DOHH2 (cell line): ENCODE measurements around the gene PGD.

ENCODE experiments used
- H3F3A ChIP-seq: fragments of 200-600 bp; sonication (generic), shearing (Covaris generic); 2 replicates; pipeline ENCODE4 v1.6.0; 2016; ENCODE audit warnings: antibody characterized with exemption, mild to moderate bottlenecking; ENCODE audit not compliant: control insufficient read depth, insufficient read depth
- H3K27ac ChIP-seq: fragments of 200-600 bp; sonication (generic); 2 replicates; pipeline ENCODE4 v1.5.1; 2014; ENCODE audit warnings: low read depth, mild to moderate bottlenecking, low read length, moderate library complexity
- H3K27me3 ChIP-seq: fragments of 200-600 bp; sonication (generic); 2 replicates; pipeline ENCODE4 v1.6.1; 2014; ENCODE audit warnings: mild to moderate bottlenecking, low read length, mixed read lengths; ENCODE audit not compliant: control insufficient read depth
- H3K36me3 ChIP-seq: fragments of 200-600 bp; sonication (generic); 2 replicates; pipeline ENCODE4 v1.6.1; 2014; ENCODE audit warnings: mild to moderate bottlenecking, low read length, moderate library complexity, mixed read lengths; ENCODE audit not compliant: control insufficient read depth
- H3K4me1 ChIP-seq: fragments of 200-600 bp; sonication (generic); 2 replicates; pipeline ENCODE4 v1.6.1; 2014; ENCODE audit warnings: mild to moderate bottlenecking, low read length, mixed read lengths; ENCODE audit not compliant: control insufficient read depth
- H3K4me2 ChIP-seq: fragments of 200-600 bp; sonication (generic); 2 replicates; pipeline ENCODE4 v1.6.0; 2014; ENCODE audit warnings: mild to moderate bottlenecking, low read length, moderate library complexity
- H3K4me3 ChIP-seq: fragments of 200-600 bp; sonication (generic); 2 replicates; pipeline ENCODE4 v1.5.1; 2014; ENCODE audit warnings: mild to moderate bottlenecking, low read length, mixed read lengths
- H3K79me2 ChIP-seq: fragments of 200-600 bp; sonication (generic); 2 replicates; pipeline ENCODE4 v1.6.1; 2014; ENCODE audit warnings: mild to moderate bottlenecking, low read length, mixed read lengths; ENCODE audit not compliant: control insufficient read depth
- H3K9me2 ChIP-seq: fragments of 200-600 bp; sonication (generic); replicated peaks from 2 replicates; pipeline ENCODE4 v1.6.1; 2014; ENCODE audit warnings: mild to moderate bottlenecking, low read length, mixed read lengths; ENCODE audit not compliant: control insufficient read depth
- H3K9me3 ChIP-seq: fragments of 200-600 bp; sonication (generic); 2 replicates; pipeline ENCODE4 v1.6.1; 2014; ENCODE audit warnings: antibody characterized with exemption, low read length, mixed read lengths; ENCODE audit not compliant: control insufficient read depth, insufficient read depth
- H4K20me1 ChIP-seq: fragments of 200-600 bp; sonication (generic); 2 replicates; pipeline ENCODE4 v1.6.0; 2014; ENCODE audit warnings: low read depth, mild to moderate bottlenecking, antibody characterized with exemption, low read length, moderate library complexity; ENCODE audit not compliant: control insufficient read depth, insufficient read depth
- CTCF ChIP-seq: fragments of 200-600 bp; sonication (generic); IDR thresholded peaks from one replicate; pipeline ENCODE4 v1.5.1; 2014; ENCODE audit warnings: antibody characterized with exemption, mild to moderate bottlenecking, low read depth, low read length; ENCODE audit not compliant: poor library complexity, severe bottlenecking
- EZH2phosphoT487 ChIP-seq: fragments of 200-600 bp; sonication (generic); IDR thresholded peaks from 2 replicates; pipeline ENCODE4 v1.6.1; 2017; ENCODE audit warnings: borderline replicate concordance, mild to moderate bottlenecking, antibody characterized with exemption, low read length, moderate library complexity, mixed read lengths

PGD gene

GRCh38 chr1:10384219-10384618 is 14.6 kb upstream of the PGD start:
- no peaks in the 10 kb centered on the region for H3K27me3 ChIP-seq
- peaks cover 13% of the 10 kb centered on the region for H3K4me1 ChIP-seq
- no peak overlapping the region for H3K27ac ChIP-seq
- H3K9me3 ChIP-seq = no peaks in the 10 kb centered on the region
- no peak overlapping the region for H3K4me3 ChIP-seq
- no peak for TF ChIP-seq EZH2phosphoT487
- TF ChIP-seq CTCF = no peak
- H3F3A ChIP-seq = no peaks in the 10 kb centered on the region
- H4K20me1 ChIP-seq = no peaks in the 10 kb centered on the region
- no peaks in the 10 kb centered on the region for H3K36me3 ChIP-seq
- no peak overlapping the region for H3K4me2 ChIP-seq
- no peaks in the 10 kb centered on the region for H3K9me2 ChIP-seq
- H3K79me2 ChIP-seq = no peaks in the 10 kb centered on the region

GRCh38 chr1:10386761-10387676 is 11.8 kb upstream of the PGD start:
- TF ChIP-seq EZH2phosphoT487 (no peak), CTCF (no peak)
- H3K4me3 ChIP-seq = no peak overlapping the region
- no peak overlapping the region for H3K4me2 ChIP-seq

GRCh38 chr1:10387677-10388386 is 11.0 kb upstream of the PGD start:
- H3K4me3 ChIP-seq = no peak overlapping the region
- H3K4me2 ChIP-seq = peak overlapping the region; percentile 15; the same call in 1 of the 2 replicates
- no peak overlapping the region for H3K27ac ChIP-seq

More at GRCh38 chr1:10386761-10387676, 11.8 kb upstream of the PGD start:
- H3K36me3 ChIP-seq = no peaks in the 10 kb centered on the region
- H4K20me1 ChIP-seq = no peaks in the 10 kb centered on the region
- no peaks in the 10 kb centered on the region for H3K9me3 ChIP-seq
- no peaks in the 10 kb centered on the region for H3K27me3 ChIP-seq
- H3K27ac ChIP-seq = no peak overlapping the region
- no peaks in the 10 kb centered on the region for H3K9me2 ChIP-seq
- H3F3A ChIP-seq = no peaks in the 10 kb centered on the region
- no peaks in the 10 kb centered on the region for H3K79me2 ChIP-seq
- peaks cover 13% of the 10 kb centered on the region for H3K4me1 ChIP-seq

More at GRCh38 chr1:10387677-10388386, 11.0 kb upstream of the PGD start:
- TF ChIP-seq EZH2phosphoT487 (no peak), CTCF (no peak)
- H3K36me3 ChIP-seq = no peaks in the 10 kb centered on the region
- no peaks in the 10 kb centered on the region for H3F3A ChIP-seq
- H3K4me1 ChIP-seq = peaks cover 13% of the 10 kb centered on the region
- H3K79me2 ChIP-seq = no peaks in the 10 kb centered on the region
- no peaks in the 10 kb centered on the region for H4K20me1 ChIP-seq
- no peaks in the 10 kb centered on the region for H3K9me2 ChIP-seq
- H3K9me3 ChIP-seq = no peaks in the 10 kb centered on the region
- H3K27me3 ChIP-seq = no peaks in the 10 kb centered on the region
